GM21723 (cell line): ENCODE measurements around the gene MED28.
"Not testable (repeated sequence)": the region's sequence is repeated elsewhere in the genome, so short reads cannot be mapped to it uniquely, and the experiment has no call there.

ENCODE experiments used
- ATAC-seq: cut with Tn5 transposase; IDR thresholded peaks from one replicate; pipeline ENCODE4 v1.9.1; 2021; ENCODE audit warnings: mild to moderate bottlenecking, moderate library complexity; ENCODE audit not compliant: unreplicated experiment

Gene MED28

DNA sequence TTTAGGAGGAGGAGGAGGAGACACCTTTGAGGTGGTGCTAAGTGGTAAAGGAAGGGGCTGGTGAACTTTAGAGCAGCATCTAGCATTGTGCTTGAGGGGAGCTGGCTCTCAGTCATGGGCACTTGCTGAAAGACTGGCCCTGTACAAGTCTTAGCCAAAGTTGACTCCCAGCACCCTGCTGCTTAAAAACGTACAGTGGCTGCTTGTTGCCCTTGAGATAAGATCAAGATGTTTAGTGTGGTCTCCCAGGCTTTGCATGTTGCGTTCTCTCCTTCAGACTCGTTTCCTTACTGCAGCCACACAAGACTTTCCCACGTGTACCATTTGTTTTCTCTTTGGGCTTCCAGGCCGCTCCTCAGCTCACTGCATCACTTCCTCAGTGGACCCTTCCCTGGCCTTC is 1.8 kb downstream of the MED28 start:
- ATAC-seq, result no peak

DNA sequence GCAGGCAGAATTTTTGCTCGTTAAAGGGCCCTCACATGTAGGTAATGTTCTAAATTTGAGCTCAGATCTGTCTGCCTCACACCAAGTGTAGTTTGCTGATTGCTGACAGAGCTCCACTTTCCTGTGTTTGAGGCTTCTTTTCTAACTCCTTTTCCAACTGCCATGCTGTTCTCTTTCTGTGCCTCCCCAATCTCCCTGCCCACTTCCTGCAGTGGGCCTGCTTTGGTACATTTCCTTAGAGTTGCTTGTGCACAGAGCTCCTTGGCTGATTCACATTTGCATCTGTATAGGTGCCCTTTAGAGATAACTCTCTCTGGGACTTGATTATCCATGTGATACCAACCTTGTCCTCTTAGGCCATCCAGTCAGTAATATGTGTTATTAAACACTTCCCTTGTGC is 4.5 kb downstream of the MED28 start:
- no peak for ATAC-seq

GRCh38 chr4:17619416-17620105 is 5.1 kb downstream of the MED28 start:
- ATAC-seq, result no peak

DNA sequence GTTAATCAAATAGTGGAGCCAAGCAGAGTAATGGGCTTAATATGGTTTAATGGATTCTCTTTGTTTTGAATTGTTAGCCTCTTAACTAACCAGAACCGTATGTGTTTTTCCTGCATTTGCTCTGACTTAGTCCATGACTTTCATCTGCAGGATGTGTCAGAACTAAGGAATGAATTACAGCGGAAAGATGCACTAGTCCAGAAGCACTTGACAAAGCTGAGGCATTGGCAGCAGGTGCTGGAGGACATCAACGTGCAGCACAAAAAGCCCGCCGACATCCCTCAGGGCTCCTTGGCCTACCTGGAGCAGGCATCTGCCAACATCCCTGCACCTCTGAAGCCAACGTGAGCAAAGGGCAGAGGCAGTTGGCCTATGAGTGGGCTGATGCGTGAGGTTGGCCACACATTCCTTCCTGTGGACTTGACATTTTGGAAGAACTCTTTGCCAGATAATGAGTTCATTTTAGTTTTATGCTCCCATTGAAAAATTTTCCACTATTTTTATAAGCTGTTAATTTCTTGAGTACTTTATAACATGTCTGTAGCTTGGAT is 9.1 kb downstream of the MED28 start:
- ATAC-seq, result no peak

DNA sequence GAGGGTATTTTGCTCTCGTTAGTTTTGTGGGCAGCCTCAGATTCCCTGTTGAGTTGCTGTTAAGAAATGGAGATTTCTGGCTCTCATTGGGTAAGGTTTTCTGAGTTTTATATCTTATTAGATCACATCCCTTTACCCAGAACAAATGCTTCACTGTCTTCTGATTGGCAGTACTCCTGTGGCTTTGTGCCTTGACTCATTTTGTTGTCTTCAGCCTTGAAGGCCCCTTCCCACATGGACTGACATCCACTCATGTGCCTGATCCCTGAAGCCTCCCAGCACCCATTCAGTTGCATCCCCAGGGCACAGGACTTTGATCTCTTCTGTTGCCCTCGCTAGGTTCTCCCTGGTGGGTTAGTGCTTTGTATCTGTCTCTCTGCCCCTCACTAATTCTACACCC is 10.4 kb downstream of the MED28 start:
- ATAC-seq, result no peak

GRCh38 chr4:17630228-17630627 is 15.8 kb downstream of the MED28 start:
- ATAC-seq, result no peak

GRCh38 chr4:17633600-17633999 is 19.2 kb downstream of the MED28 start:
- no peak for ATAC-seq

DNA sequence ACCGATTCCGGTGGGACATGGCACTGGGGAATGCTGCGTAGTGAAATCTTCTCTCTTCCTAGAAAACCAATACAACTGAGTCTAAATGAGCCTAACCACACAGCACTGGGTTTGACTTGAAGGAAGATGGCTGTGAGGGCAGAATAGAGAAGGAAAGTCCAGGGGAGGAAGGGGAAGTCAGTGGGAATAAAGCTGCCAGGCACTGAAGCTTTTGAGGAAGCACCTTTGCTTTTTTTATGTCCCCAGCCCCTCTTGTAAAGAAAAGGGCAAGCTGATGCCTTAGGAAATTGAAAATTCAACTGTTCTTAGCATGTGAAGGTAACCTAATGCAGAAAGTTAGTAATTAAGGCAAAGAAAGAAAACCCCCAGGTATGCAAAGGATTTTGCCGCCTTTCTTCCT is 20.6 kb downstream of the MED28 start:
- no peak for ATAC-seq

DNA sequence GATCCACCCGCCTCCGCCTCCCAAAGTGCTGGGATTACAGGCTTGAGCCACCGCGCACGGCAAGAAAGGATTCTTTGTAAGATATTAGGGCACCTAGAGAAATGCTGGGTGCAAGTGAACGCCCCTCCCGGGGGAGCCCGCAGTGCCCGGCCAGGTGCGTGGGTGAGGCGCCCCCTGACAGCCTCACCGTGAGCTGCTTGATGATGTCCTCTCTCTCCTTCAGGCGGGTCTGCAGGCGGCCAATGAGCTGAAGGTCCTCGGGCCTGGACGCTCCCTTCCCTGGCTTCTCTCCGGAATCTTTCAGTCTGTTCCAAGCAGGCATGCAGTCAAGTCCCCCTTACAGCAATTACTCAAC is 21.9 kb downstream of the MED28 start:
- ATAC-seq, result peak; percentile 11

DNA sequence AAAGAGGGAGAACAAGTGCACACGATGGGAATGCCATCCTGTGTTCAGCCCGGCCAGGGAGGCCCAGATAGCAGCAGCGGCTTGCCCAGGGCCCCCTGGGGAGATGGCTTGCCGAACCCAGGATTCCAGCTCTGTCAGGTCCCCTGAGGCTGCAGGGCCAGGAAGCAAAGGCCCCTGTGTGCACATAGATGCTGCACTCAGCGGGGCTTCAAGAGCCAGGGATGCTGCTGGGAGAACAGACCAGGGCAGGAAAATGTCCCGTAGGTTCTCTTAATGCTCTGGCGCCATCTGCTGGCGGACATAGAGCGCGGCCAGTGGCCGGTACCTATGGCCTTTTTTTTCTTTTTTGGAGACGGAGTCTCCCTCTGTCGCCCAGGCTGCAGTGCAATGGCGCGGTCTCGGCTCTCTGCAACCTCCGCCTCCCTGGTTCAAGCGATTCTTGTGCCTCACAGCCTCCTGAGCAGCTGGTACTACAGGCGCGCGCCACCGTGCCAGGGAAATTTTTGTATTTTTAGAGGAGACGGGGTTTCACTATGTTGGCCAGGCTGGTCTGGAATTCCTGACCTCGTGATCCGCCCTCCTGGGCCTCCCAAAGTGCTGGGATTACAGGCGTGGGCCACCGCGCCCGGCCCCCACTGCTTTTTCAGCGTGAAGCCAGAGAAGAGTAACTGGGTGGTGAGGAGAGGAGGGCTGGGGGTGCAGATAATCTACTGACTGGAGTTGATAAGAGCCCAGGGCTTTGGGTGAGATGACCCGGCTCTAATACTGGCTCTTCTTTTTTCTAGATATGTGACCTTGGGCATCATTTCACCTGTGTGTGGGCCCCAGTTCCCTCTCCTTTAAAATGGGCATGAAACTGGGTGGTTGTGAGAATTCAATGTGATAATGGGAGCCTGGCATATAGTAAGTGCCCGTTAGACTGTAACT is 22.5 kb downstream of the MED28 start:
- ATAC-seq, result peak; percentile 90

DNA sequence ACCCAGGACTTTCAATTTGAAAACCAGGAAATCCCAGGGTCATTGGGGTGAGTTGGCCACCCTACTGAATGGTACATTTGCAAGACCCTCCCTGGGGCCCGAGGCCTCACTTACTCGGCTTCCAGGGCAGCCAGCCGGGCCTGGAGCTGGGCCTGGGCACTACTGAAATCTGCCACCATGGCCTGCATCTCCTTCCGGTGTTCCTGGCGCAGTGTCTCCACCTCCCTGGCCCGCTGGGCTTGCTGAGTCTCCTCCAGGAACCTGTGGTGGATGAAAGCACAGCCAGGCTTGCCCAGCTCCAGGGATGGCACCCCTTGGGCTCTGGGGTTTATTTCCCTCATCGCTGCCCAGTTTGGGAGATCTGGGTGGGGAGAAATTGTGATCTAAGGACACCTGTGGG is 24.7 kb downstream of the MED28 start:
- ATAC-seq, result no peak

- ATAC-seq, result no peak
These were observed 27.9 kb downstream of the MED28 start for GRCh38 chr4:17642398-17642783.

DNA sequence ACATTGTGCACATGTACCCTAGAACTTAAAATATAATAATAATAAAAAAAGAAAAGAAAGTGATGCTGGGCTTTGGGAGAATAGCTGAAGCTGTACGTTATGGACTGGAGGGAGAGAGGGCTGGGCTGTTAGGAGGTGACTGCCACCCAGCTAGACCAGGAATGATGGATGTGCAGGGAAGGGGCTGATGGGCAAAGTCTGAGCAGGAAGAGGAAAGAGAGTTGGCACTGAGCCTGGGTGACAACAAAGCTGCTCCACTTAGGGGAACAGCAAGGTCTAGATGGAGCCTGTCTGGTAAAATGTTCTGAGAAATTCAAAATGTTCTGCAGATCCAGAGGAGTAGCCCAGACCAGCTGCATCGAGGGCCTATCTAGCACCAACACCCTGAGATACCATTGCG is 32.3 kb downstream of the MED28 start:
- no peak for ATAC-seq

DNA sequence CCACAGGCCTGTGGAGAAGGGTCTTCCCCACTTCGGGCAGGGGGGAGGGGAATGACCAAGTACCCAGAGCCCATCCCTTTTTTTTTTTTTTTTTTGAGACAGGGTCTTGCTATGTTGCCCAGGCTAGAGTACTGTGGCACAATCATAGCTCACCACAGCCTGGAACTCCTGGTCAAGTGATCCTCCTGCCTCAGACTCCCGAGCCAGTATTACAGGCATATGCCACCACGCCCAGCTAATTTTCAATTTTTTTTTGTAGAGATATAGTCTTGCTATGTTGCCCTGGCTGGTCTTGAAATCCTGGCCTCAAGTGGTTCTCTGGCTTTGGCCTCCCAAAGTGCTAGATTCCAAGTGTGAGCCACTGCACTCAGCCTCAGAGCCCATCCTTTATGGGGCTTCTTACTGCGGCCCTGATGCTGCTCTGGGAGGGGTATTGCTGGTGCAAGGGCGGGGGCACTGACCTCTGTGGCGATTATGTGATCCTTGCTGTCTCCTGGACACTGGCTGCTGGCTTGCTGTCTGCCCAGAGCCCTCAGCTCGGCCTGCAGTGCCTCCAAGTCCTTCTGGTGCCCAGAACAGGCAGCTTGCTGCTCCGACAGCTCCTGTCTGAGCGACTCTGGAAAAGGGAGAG is 32.9 kb downstream of the MED28 start:
- no peak for ATAC-seq

GRCh38 chr4:17647927-17648326 is 33.5 kb downstream of the MED28 start:
- no peak for ATAC-seq

- ATAC-seq, result no peak
These were observed 36.0 kb downstream of the MED28 start for GRCh38 chr4:17650406-17650805.

GRCh38 chr4:17654701-17655100 is 40.3 kb downstream of the MED28 start:
- ATAC-seq, result no peak

GRCh38 chr4:17657090-17657489 is 42.6 kb downstream of the MED28 start:
- ATAC-seq, result no peak

DNA sequence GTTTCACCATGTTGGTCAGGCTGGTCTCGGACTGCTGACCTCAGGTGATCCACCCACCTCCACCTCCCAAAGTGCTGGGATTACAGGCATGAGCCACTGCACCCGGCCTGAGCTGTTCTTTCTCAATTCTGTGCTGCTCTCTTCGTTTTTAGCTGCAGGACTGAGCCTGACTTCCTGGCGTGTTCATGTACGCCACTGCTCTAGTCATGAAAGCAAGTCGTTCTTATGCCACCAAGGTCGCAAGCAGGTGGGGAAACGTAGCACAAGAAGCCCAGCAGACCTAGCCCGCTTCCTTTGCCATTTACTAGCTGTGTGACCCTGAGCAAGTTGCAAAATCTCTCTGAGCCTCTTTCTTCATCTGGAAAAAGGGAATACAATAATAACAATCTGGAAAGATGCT is 43.4 kb downstream of the MED28 start:
- no peak for ATAC-seq

DNA sequence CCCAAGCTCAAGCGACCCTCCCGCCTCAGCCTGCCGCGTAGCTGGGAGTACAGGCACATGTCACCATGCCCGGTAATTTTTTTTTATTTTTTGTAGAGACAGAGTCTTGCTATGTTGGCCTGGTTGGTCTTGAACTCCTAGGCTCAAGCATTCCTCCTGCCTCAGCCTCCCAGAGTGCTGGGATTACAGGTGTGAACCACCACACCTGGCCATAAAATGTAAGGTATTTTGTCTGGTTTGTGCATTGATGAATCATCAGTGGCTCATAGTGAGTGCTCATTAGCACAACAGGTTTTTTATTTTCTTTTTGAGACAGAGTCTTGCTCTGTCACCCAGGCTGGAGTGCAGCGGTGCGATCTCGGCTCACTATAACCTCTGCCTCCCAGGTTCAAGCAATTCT is 44.8 kb downstream of the MED28 start:
- ATAC-seq, result not testable (repeated sequence)

- ATAC-seq, result no peak
These were observed 48.3 kb downstream of the MED28 start for GRCh38 chr4:17662694-17663093.

- ATAC-seq, result peak; percentile 87
These were observed 50.3 kb downstream of the MED28 start for GRCh38 chr4:17664755-17665154.
